Activated naive CD8-positive, alpha-beta T cell treated with anti-CD3 and anti-CD28 coated beads, Interleukin-2, amount 50 U/mL, for 24 hours (primary cell): ENCODE results near the gene PPP1R14D.

Experiments
- ATAC-seq: fragments of 150-1000 bp; cut with Tn5 transposase; one replicate; pipeline ENCODE4 v1.10.0; 2021
- DNase-seq: peaks from one replicate; pipeline ENCODE4 v3.0.0; 2021
- H3K27ac Mint-ChIP-seq: one replicate; pipeline ENCODE4 v1.8.0; 2021; ENCODE audit warnings: mild to moderate bottlenecking, mixed read lengths
- H3K27me3 Mint-ChIP-seq: one replicate; pipeline ENCODE4 v1.8.0; 2021; ENCODE audit warnings: mixed read lengths
- H3K36me3 Mint-ChIP-seq: one replicate; pipeline ENCODE4 v1.8.0; 2021; ENCODE audit warnings: low read depth, mixed read lengths
- H3K4me1 Mint-ChIP-seq: one replicate; pipeline ENCODE4 v1.8.0; 2021; ENCODE audit warnings: mixed read lengths
- H3K4me3 Mint-ChIP-seq: one replicate; pipeline ENCODE4 v1.8.0; 2021; ENCODE audit warnings: mild to moderate bottlenecking, moderate library complexity, mixed read lengths
- H3K9me3 Mint-ChIP-seq: one replicate; pipeline ENCODE4 v1.8.0; 2021; ENCODE audit warnings: mixed read lengths

PPP1R14D gene

DNA sequence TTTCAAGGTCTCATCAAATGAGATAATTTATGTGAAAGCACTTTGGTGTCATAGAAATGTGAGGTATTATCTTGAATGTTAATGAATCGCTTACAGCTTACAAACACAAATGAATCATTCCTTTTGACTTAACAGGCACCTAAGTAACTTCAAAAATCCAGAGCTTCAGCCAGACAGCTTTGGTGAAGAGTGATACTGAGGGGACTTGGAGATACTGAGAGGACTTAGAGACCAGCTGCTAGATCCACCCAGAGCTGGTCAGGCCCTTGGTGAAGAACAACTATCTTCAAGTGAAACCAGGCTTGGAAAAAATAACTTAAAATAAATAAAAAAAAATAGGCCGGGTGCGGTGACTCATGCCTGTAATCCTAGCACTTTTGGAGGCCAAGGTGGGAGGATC is 37.8 kb downstream of the PPP1R14D start:
- ATAC-seq: no peak
- H3K27ac Mint-ChIP-seq: no peak overlapping the region
- no peak overlapping the region for H3K4me3 Mint-ChIP-seq
- peaks cover 46% of the 10 kb centered on the region for H3K4me1 Mint-ChIP-seq
- DNase-seq: no peak
- peaks cover 10% of the 10 kb centered on the region for H3K36me3 Mint-ChIP-seq
- no peaks in the 10 kb centered on the region for H3K27me3 Mint-ChIP-seq
- H3K9me3 Mint-ChIP-seq: no peaks in the 10 kb centered on the region

DNA sequence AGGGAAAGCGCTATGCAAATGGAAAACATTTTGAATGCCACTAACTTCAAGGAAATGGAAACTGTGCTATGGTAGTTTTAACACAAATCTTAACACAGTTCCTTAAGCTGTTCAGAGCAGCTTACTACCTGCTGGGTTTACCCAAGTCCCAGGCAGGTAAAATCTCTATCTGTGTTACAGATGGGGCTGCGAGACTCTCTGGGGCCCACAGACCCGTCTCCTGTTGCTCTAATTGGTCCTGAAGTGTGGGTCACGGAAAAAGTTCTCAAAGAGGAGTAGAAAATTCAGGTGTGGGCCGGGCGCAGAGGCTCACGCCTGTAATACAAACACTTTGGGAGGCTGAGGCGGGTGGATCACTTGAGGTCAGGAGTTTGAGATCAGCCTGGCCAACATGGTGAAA is 38.5 kb downstream of the PPP1R14D start:
- Mint-ChIP-seq H3K27ac (no peak overlapping the region), H3K9me3 (no peaks in the 10 kb centered on the region), H3K36me3 (peaks cover 10% of the 10 kb centered on the region), H3K4me3 (no peak overlapping the region), H3K4me1 (peaks cover 46% of the 10 kb centered on the region), H3K27me3 (no peaks in the 10 kb centered on the region)
- ATAC-seq: no peak
- DNase-seq: no peak

DNA sequence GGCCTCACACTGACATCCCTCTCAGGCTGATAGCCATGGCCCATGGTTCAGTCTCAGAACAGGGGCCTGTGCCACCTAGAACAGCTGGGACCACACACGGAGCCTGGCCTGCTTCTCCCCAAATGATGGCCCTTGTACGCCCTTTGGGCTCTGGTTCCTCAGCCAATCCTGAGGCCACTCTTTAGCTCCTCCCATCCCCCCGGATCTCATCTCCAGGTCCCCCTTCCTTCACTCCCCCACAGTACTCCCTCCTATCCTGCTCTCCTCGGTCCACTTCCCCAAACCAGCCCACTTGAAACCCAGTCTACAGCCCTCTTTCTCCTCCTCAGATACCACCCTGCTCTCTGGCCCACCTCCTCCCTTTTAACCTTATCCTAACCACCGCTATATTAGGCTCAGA is 39.4 kb downstream of the PPP1R14D start:
- ATAC-seq: no peak
- peaks cover 46% of the 10 kb centered on the region for H3K4me1 Mint-ChIP-seq

DNA sequence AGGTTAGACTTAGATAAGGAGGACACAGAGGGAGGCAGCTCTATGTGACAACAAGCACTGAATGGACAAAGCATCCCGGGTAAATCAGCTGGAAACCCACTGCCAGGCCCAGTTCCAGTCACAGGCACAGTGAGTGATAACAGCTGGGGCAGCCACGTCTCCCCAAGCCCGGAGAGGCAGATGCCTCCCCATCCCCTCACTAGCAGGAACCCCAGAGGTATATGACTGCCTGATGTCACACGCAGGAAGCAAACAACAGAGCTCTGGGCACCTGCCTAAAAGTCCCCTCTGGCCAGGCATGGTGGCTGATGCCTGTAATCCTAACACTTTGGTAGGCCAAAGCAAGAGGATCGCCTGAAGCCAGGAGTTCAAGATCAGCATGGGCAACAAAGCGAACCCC is 40.5 kb downstream of the PPP1R14D start:
- DNase-seq (no peak), ATAC-seq (no peak)
- Mint-ChIP-seq H3K4me1 (peaks cover 35% of the 10 kb centered on the region), H3K9me3 (no peaks in the 10 kb centered on the region), H3K27ac (peak overlapping the region; percentile 37), H3K4me3 (peak overlapping the region; percentile 29), H3K27me3 (no peaks in the 10 kb centered on the region), H3K36me3 (peaks cover 6% of the 10 kb centered on the region)

More for the DNA sequence above, 39.4 kb downstream of the PPP1R14D start:
- no peak for DNase-seq
- Mint-ChIP-seq H3K27me3 (no peaks in the 10 kb centered on the region), H3K9me3 (no peaks in the 10 kb centered on the region), H3K36me3 (peaks cover 10% of the 10 kb centered on the region), H3K27ac (no peak overlapping the region), H3K4me3 (no peak overlapping the region)

DNA sequence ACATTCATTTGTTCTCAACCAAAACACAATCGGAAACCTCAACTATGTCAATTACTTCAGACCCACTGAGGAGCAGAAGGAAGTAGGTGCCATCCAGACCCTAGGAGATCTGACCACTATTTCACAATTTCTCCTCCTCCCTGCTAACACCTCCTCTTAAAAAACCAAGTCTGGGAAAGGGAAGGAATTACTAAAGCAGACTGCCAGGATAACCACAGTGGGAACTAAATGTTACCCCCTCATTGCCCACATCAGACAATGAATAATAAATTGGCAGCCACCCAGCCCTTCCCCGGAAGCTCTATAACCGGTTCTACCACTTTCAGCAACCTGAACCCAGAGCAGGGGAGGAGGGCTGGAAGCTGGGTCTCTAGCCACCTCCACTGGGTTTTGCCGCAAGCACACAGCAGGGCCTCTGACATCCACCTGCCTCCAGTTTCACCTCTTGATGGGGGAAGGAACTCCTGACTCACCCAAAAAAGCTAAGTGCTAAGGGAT is 41.1 kb downstream of the PPP1R14D start:
- DNase-seq: peak; percentile 69
- H3K4me1 Mint-ChIP-seq: peaks cover 37% of the 10 kb centered on the region
- H3K9me3 Mint-ChIP-seq: no peaks in the 10 kb centered on the region
- H3K27ac Mint-ChIP-seq: peak overlapping the region; percentile 37
- peak; percentile 96 for ATAC-seq
- H3K36me3 Mint-ChIP-seq: peaks cover 4% of the 10 kb centered on the region
- peak overlapping the region; percentile 29 for H3K4me3 Mint-ChIP-seq
- H3K27me3 Mint-ChIP-seq: no peaks in the 10 kb centered on the region

DNA sequence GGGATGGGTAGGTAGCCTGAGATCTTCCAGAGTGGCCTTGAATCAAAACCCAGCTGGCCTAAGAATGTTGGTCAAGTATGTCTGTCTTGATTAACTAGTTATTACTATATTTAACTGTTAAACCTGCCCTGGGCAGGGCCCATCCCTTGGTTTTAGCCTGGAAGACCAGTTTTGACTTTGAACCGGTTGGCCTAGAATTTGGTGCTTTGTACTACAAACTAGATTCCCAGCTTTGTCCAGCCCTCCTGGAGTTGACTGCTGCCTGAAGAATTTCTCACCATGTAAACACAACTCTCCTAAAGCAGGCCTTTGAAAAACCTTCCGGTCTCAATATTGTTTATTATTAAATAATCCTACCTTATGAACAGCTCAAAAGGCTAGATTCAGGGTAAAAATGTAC is 42.7 kb downstream of the PPP1R14D start:
- no peaks in the 10 kb centered on the region for H3K9me3 Mint-ChIP-seq
- DNase-seq (no peak), ATAC-seq (no peak)
- peaks cover 37% of the 10 kb centered on the region for H3K4me1 Mint-ChIP-seq
- H3K4me3 Mint-ChIP-seq: no peak overlapping the region
- H3K27ac Mint-ChIP-seq: no peak overlapping the region
- no peaks in the 10 kb centered on the region for H3K27me3 Mint-ChIP-seq
- peaks cover 3% of the 10 kb centered on the region for H3K36me3 Mint-ChIP-seq

DNA sequence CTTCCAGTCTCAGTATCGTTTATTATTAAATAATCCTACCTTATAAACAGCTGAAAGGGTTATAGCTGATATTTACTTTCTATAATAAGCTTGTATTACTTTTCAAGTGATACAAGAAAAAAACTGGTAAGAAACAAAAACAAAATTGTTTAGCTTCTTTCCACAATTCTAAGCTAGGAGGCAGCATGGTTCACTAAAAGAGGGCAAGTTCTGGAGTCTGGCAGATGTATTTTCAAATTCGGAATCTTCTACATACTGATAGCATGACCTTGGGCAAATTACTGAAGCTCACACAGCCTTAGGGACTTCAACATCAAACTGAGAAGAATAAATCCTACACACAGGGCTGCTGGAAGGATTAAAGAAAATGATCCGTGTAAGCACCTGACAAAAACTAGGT is 43.3 kb downstream of the PPP1R14D start:
- no peaks in the 10 kb centered on the region for H3K27me3 Mint-ChIP-seq
- H3K4me3 Mint-ChIP-seq: no peak overlapping the region
- H3K36me3 Mint-ChIP-seq: peaks cover 3% of the 10 kb centered on the region
- ATAC-seq: no peak
- no peaks in the 10 kb centered on the region for H3K9me3 Mint-ChIP-seq
- no peak for DNase-seq
- H3K27ac Mint-ChIP-seq: no peak overlapping the region
- H3K4me1 Mint-ChIP-seq: peaks cover 36% of the 10 kb centered on the region

DNA sequence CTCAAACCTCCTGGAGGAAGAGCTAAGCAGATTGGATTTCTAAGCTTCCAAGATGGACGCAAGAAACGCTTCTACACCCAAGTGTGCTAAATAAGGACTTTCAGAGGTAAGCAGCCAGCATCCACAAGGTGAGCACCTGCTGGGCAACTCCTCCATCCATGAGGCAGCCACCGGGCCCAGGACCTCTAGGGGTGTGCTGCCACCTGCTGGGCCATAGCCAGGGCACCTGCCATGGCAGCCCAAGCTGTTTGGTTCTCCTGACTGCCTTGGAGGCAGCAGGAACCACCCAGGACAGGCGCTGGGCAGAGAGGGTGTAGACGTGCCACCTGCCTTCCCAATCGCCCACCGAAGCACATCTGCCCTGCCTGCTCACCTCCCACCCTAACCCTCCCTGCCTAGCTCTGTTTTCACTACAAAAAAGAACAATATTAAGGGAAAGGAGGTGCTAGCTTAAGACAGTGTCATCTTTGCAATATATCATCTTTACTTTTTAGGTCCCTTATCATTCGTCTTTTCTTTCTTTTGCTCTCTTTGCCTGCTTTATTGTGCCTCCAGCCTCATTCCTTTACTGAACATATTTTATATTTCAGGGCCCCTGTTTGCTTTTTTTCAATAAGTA is 45.8 kb downstream of the PPP1R14D start:
- peaks cover 20% of the 10 kb centered on the region for H3K4me1 Mint-ChIP-seq
- peak; percentile 77 for DNase-seq

DNA sequence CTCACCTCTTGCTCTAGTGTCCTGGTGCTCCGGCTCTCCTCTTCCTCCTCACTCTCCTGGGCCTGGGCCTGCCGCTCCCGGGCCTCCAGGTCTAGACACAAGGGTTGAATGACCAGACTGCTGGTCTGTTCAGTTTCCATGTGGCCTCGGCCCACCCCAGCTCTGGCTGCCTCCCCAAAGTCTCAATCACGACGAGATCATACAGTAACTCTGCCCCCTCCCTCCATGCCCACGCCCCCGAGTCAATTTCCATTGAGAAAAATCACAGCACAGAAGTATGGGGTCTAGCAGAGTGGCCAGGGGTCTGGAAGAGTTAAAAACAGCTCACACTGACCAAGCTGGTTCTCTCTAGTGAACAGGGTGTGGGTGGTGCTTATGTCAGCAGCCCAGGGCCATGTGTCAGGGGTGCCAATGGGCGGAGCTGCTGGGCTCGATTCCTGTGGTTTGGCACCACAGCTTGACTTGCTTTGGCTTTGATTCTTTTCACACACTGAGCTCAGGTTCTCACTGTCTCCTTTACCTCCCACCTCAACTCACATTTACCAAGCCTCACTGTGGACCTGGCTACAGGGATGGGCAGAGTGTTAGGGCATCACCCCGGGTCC is 51.9 kb downstream of the PPP1R14D start:
- DNase-seq: peak; percentile 58
- Mint-ChIP-seq H3K4me1 (peaks cover 8% of the 10 kb centered on the region), H3K36me3 (peaks cover 17% of the 10 kb centered on the region), H3K27me3 (no peaks in the 10 kb centered on the region), H3K9me3 (no peaks in the 10 kb centered on the region), H3K4me3 (no peak overlapping the region), H3K27ac (peak overlapping the region; percentile 59)
- ATAC-seq: peak; percentile 92

More for the DNA sequence above, 45.8 kb downstream of the PPP1R14D start:
- no peaks in the 10 kb centered on the region for H3K27me3 Mint-ChIP-seq
- no peaks in the 10 kb centered on the region for H3K9me3 Mint-ChIP-seq
- H3K36me3 Mint-ChIP-seq: peaks cover 6% of the 10 kb centered on the region
- no peak overlapping the region for H3K27ac Mint-ChIP-seq
- ATAC-seq: peak; percentile 90
- no peak overlapping the region for H3K4me3 Mint-ChIP-seq

DNA sequence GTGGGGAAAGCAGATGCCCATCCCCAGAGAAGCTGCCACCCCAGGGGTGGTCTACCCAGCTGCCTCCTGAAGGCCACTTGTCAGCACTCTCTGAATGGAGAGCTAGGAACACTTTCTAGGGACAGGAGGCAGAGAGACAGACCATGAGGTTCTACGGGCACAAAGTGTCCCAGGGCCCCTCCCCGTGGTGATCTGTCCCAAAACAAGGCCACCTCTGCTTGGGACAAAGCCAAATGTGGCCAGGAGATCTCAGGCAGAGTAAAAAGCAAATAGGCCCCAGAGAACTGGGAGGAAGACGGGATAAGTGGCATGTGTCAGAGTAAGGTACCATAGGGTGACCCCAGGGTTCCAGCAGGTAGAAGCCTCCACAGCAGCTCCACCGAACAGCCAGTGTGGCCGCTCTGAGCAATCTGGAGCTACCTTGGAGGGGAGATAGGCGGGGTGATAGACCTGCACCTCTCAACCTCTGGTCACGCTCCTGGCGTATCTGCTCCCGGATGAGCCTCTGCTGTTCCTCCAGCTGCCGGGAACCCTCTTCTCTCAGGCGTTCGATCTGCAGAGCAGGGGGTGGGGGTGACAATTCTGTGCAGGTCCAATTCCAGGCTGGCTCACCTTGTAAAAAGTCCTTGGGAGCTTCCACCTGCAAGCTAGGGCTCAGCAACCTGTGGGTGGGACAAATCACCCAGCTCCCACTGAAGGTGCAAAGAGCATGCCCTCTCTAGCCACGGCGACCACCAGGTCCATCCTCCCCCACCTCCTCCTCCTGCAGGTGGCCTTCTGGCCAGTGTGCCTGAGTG is 52.6 kb downstream of the PPP1R14D start:
- H3K27ac Mint-ChIP-seq: no peak overlapping the region
- H3K27me3 Mint-ChIP-seq: no peaks in the 10 kb centered on the region
- ATAC-seq (no peak), DNase-seq (no peak)
- peaks cover 8% of the 10 kb centered on the region for H3K4me1 Mint-ChIP-seq
- H3K36me3 Mint-ChIP-seq: peaks cover 17% of the 10 kb centered on the region
- H3K4me3 Mint-ChIP-seq: no peak overlapping the region
- no peaks in the 10 kb centered on the region for H3K9me3 Mint-ChIP-seq

DNA sequence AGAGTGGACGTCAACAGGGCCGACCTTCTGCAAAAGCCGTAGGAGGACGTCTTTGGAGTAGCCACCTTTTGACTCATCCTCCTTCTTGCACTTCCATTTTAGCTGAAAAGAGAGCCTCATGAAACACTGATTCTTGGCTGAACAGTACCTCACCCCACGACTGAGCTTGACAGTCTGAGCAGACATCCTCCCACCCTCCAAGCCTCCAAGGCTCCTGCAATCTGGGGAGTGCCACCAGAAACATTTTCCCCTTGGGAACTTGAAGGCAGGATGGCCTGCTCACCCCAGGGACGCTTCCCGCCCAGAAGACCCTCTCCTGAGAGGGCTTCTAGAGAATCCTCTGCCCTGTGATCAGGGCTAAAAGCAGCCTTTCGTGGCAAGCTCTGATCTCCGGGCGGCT is 53.5 kb downstream of the PPP1R14D start:
- peaks cover 17% of the 10 kb centered on the region for H3K36me3 Mint-ChIP-seq
- H3K9me3 Mint-ChIP-seq: no peaks in the 10 kb centered on the region
- ATAC-seq: no peak
- no peaks in the 10 kb centered on the region for H3K27me3 Mint-ChIP-seq
- no peak overlapping the region for H3K4me3 Mint-ChIP-seq
- H3K4me1 Mint-ChIP-seq: peaks cover 15% of the 10 kb centered on the region
- H3K27ac Mint-ChIP-seq: no peak overlapping the region
- no peak for DNase-seq

DNA sequence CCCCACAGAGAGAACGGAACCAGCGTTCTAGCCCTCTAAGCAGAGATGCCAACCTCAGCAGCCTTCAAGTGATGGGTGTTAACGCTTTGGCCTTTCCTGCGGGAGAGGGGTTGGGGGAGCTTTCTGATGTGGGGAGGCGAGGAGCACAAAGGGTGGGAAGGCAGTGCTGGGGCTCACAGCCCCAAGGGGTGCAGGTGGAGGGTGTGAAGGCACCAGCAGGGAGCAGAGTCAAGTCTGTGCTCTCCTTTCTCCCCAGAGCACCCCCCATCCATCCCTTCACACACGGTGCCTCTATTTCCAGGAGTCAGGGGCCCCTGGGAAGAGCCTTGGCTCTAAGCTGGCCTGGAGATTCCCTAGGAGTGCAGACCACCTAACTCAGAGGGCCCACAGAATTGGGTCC is 54.6 kb downstream of the PPP1R14D start:
- H3K27me3 Mint-ChIP-seq: no peaks in the 10 kb centered on the region
- H3K27ac Mint-ChIP-seq: no peak overlapping the region
- peaks cover 11% of the 10 kb centered on the region for H3K36me3 Mint-ChIP-seq
- DNase-seq (no peak), ATAC-seq (no peak)
- no peaks in the 10 kb centered on the region for H3K9me3 Mint-ChIP-seq
- peaks cover 27% of the 10 kb centered on the region for H3K4me1 Mint-ChIP-seq
- H3K4me3 Mint-ChIP-seq: no peak overlapping the region

DNA sequence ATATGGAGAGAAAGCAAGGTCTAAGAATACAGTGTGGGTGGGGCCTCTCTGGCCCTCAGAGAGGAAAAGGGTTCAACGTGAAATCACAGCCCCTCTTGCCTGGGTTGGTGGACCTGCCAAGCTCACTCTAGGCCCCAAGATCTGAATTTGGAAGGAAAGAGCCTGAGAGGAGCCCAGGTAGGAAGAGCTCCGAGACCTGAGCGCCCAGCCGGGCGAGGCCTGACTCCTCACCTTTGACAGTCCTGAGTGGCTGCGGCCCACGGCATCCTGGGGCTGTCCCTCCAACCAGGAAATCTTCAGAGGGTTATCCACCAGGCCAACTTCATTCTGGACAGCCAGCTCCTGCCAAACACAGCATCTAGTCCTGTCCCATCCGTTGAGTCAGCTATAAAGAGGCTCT is 55.0 kb downstream of the PPP1R14D start:
- H3K4me1 Mint-ChIP-seq: peaks cover 31% of the 10 kb centered on the region
- peaks cover 11% of the 10 kb centered on the region for H3K36me3 Mint-ChIP-seq
- H3K4me3 Mint-ChIP-seq: no peak overlapping the region
- no peak overlapping the region for H3K27ac Mint-ChIP-seq
- no peaks in the 10 kb centered on the region for H3K9me3 Mint-ChIP-seq
- DNase-seq (no peak), ATAC-seq (no peak)
- H3K27me3 Mint-ChIP-seq: no peaks in the 10 kb centered on the region

DNA sequence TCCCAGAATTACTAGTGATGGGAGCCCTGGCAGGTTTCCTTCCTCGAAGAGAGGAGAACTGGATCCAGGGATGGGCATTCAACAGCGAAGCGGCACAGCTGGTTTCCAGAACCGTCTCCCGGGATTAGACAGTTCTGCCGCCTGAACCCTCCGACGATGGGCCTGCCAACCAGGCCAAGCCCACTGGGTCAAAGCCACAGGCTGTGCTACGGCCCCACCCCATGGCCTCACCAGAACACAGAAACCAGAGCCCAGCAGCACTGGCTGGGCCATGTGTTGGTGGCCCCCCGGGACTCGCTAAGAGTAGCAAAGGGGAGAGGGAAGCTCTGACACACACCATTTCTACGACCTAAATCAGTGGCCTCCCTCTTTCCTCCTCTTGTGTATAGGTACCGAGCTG is 56.5 kb downstream of the PPP1R14D start:
- H3K9me3 Mint-ChIP-seq: no peaks in the 10 kb centered on the region
- DNase-seq (no peak), ATAC-seq (no peak)
- peaks cover 11% of the 10 kb centered on the region for H3K36me3 Mint-ChIP-seq
- peaks cover 32% of the 10 kb centered on the region for H3K4me1 Mint-ChIP-seq
- H3K27ac Mint-ChIP-seq: no peak overlapping the region
- no peaks in the 10 kb centered on the region for H3K27me3 Mint-ChIP-seq
- H3K4me3 Mint-ChIP-seq: no peak overlapping the region

DNA sequence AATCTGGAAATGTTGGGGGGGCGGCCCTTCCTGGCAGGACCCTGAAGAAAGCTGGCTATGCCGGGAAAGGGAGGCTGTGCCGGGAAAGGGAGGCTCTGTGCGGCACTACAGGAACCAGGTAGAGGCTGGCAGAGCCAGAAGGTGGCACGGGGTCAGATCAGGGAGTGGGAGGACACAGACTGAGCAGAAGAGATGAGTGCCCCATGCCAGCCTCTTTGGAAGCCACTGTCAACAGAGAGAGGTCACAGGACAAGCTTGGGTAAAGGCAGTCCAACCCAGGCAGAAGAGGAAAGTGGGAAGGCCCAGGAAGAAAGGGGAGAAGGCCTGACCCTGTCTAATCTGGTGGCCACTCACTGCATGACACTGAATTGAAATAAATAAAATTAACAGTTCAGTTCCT is 57.3 kb downstream of the PPP1R14D start:
- Mint-ChIP-seq H3K36me3 (peaks cover 4% of the 10 kb centered on the region), H3K27me3 (no peaks in the 10 kb centered on the region), H3K4me3 (no peak overlapping the region), H3K27ac (no peak overlapping the region), H3K9me3 (no peaks in the 10 kb centered on the region), H3K4me1 (peaks cover 28% of the 10 kb centered on the region)
- DNase-seq (no peak), ATAC-seq (no peak)
